ENCODE measurements around the gene LYST. TPM values are rescaled to one million over a fixed set of nuclear protein-coding genes. Genes with fewer than 3 reads are reported as not detected.

Gene LYST
- total RNA-seq, 1 experiment from 2014 or later, result 1.7 TPM

- Histone ChIP-seq H3K4me3 (ENCODE audit: low read depth, low read length, poor library complexity, severe bottlenecking) (no peak overlapping the region), H3K36me3 (ENCODE audit: insufficient read depth, low read length, poor library complexity, severe bottlenecking) (no peaks in the 10 kb centered on the region), H3K27me3 (replicated peaks; ENCODE audit: insufficient read depth, low read depth, low read length, poor library complexity) (no peaks in the 10 kb centered on the region), H3K4me1 (ENCODE audit: insufficient read depth, low read length, poor library complexity, severe bottlenecking) (no peaks in the 10 kb centered on the region), H3K27ac (ENCODE audit: low read depth, low read length, poor library complexity, severe bottlenecking) (no peak overlapping the region), H3K9me3 (ENCODE audit: low read depth, low read length, poor library complexity, severe bottlenecking) (no peaks in the 10 kb centered on the region)
- ChIA-PET CTCF (no interaction called here), POLR2A (ENCODE audit: low non-redundant PET) (no interaction called here)
- DNase-seq (ENCODE audit: low spot score), result no peak
- no peak for TF ChIP-seq CTCF (conservative IDR thresholded peaks at IDR 0.05; ENCODE audit: low read depth, low read length)
- TF ChIP-seq EZH2 (IDR thresholded peaks at IDR 0.05; ENCODE audit: borderline replicate concordance, low read depth, low read length, poor library complexity, severe bottlenecking), result no peak
- intact Hi-C loops (cut with micrococcal nuclease; ENCODE audit: unreplicated experiment), result no loop called here
- no TSS peak for BruUV-seq (replicated peaks)
Measured at GRCh38 chr1:235802573-235803346, 63.9 kb downstream of the LYST start.

GRCh38 chr1:235799264-235799663 is 67.4 kb downstream of the LYST start:
- TF ChIP-seq EZH2 (IDR thresholded peaks at IDR 0.05; ENCODE audit: borderline replicate concordance, low read depth, low read length, poor library complexity, severe bottlenecking), result no peak
- no peak for TF ChIP-seq CTCF (conservative IDR thresholded peaks at IDR 0.05; ENCODE audit: low read depth, low read length)
- Histone ChIP-seq H3K27ac (ENCODE audit: low read depth, low read length, poor library complexity, severe bottlenecking) (no peak overlapping the region), H3K36me3 (ENCODE audit: insufficient read depth, low read length, poor library complexity, severe bottlenecking) (no peaks in the 10 kb centered on the region), H3K27me3 (replicated peaks; ENCODE audit: insufficient read depth, low read depth, low read length, poor library complexity) (no peaks in the 10 kb centered on the region), H3K9me3 (ENCODE audit: low read depth, low read length, poor library complexity, severe bottlenecking) (no peaks in the 10 kb centered on the region), H3K4me1 (ENCODE audit: insufficient read depth, low read length, poor library complexity, severe bottlenecking) (no peaks in the 10 kb centered on the region), H3K4me3 (ENCODE audit: low read depth, low read length, poor library complexity, severe bottlenecking) (no peak overlapping the region)
- intact Hi-C loops (cut with micrococcal nuclease; ENCODE audit: unreplicated experiment), result no loop called here
- DNase-seq (ENCODE audit: low spot score), result no peak
- CTCF ChIA-PET, result no interaction called here
- POLR2A ChIA-PET (ENCODE audit: low non-redundant PET), result no interaction called here
- BruUV-seq (replicated peaks), result no TSS peak

GRCh38 chr1:235791532-235792060 is 75.1 kb downstream of the LYST start:
- H3K36me3 ChIP-seq (ENCODE audit: insufficient read depth, low read length, poor library complexity, severe bottlenecking), result no peaks in the 10 kb centered on the region
- no peaks in the 10 kb centered on the region for H3K9me3 ChIP-seq (ENCODE audit: low read depth, low read length, poor library complexity, severe bottlenecking)
- no peak overlapping the region for H3K27ac ChIP-seq (ENCODE audit: low read depth, low read length, poor library complexity, severe bottlenecking)
- H3K4me1 ChIP-seq (ENCODE audit: insufficient read depth, low read length, poor library complexity, severe bottlenecking), result no peaks in the 10 kb centered on the region
- no peak for DNase-seq (ENCODE audit: low spot score)
- no peaks in the 10 kb centered on the region for H3K27me3 ChIP-seq (replicated peaks; ENCODE audit: insufficient read depth, low read depth, low read length, poor library complexity)
- no peak overlapping the region for H3K4me3 ChIP-seq (ENCODE audit: low read depth, low read length, poor library complexity, severe bottlenecking)
- TF ChIP-seq CTCF (conservative IDR thresholded peaks at IDR 0.05; ENCODE audit: low read depth, low read length) (no peak), EZH2 (IDR thresholded peaks at IDR 0.05; ENCODE audit: borderline replicate concordance, low read depth, low read length, poor library complexity, severe bottlenecking) (no peak)
- BruUV-seq (replicated peaks), result no TSS peak
- CTCF ChIA-PET, result no interaction called here
- intact Hi-C loops (cut with micrococcal nuclease; ENCODE audit: unreplicated experiment), result no loop called here
- POLR2A ChIA-PET (ENCODE audit: low non-redundant PET), result no interaction called here
